Prostate gland (tissue), 2 donors: ENCODE data around the gene CCDC30. TPM values are rescaled to one million over a fixed set of nuclear protein-coding genes. Genes with fewer than 3 reads are reported as not detected.

Source experiments
- DNase-seq: peaks from one replicate; pipeline ENCODE4 v3.0.0-alpha.2; 2019; ENCODE audit warnings: low spot score
- H3K27ac ChIP-seq, 2 donors: fragments of 200-600 bp; sonication (generic); 2 replicates each; pipeline ENCODE4 v1.5.1; 2017 to 2019
- H3K27me3 ChIP-seq: fragments of 200-600 bp; sonication (generic); replicated peaks from 2 replicates; pipeline ENCODE4 v1.5.1; 2019; ENCODE audit not compliant: insufficient read depth
- H3K36me3 ChIP-seq, 2 donors: fragments of 200-600 bp; sonication (generic); 1 replicate in 1 of 2; 2 replicates in 1 of 2; pipeline versions ENCODE4 v1.5.1 to v1.8.1; 2017 to 2019
- H3K4me1 ChIP-seq: fragments of 200-600 bp; sonication (generic); replicated peaks from 2 replicates; pipeline ENCODE4 v1.5.1; 2019
- H3K4me3 ChIP-seq, 2 donors: fragments of 200-600 bp; sonication (generic); 2 replicates each; pipeline ENCODE4 v1.5.1; 2017 to 2019
- H3K9me3 ChIP-seq: fragments of 200-600 bp; sonication (generic); 2 replicates; pipeline ENCODE4 v1.5.1; 2017
- POLR2A ChIP-seq: fragments of 450-650 bp; IDR thresholded peaks from one replicate; pipeline ENCODE4 v1.6.1; 2016; ENCODE audit warnings: antibody characterized with exemption, mild to moderate bottlenecking
- POLR2AphosphoS5 ChIP-seq: sonication (generic); formaldehyde crosslinking; IDR thresholded peaks from one replicate; pipeline ENCODE4 v1.6.1; 2017; ENCODE audit warnings: antibody characterized with exemption
- WGBS: methylation state at CpG from one replicate; pipeline ENCODE4 v1.1.5; 2018; 5-methylcytosine and 5-hydroxymethylcytosine counted together
- intact Hi-C: fragments of 100-400 bp; cut with DNase I; formaldehyde crosslinking; loops from one replicate; pipeline ENCODE4 v1.14.2; 2022
- total RNA-seq, 2 donors: library from RNA; depleted of rRNA; stranded (reverse); fragments of >200 nt; gene quantifications; one replicate each; pipeline ENCODE4 v1.1.0, GENCODE V29; 2016
- TF ChIP-seq, protein P1 (sequence below), 4 experiments: fragments of 200-600 bp in 2 of 4; fragments of 450-650 bp in 2 of 4; sonication (generic) in 2 of 4; IDR thresholded peaks; 1 replicate in 3 of 4; 2 replicates in 1 of 4; pipeline ENCODE4 v1.5.1; 2016 to 2019; ENCODE audit warnings: antibody characterized with exemption in 4 of 4, mild to moderate bottlenecking in 2 of 4, moderate library complexity in 2 of 4

The CCDC30 gene
- total RNA-seq, 2 donors from 2014 or later: 1.8 to 6.2 TPM

DNA sequence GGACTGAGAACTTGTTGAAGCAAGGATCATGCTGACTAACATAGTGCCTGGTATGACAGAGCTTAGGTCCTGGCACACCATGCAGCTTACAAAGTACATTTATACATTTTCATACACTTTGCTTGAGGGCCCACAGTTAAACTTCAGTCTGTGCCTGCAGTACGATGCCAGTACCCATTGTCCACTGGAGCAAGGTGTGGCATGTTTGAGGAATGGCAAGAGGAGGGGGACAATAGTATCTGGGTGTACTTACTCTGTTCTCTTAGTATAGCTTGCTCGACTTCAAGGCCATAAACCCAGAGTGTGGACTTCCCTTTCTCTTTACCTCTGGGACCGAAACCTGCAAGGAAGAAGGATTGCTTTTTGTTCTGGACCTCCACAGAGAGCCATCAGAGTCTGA is 212.4 kb downstream of the CCDC30 start:
- DNase-seq: no peak
- Histone ChIP-seq H3K4me3 (no peak overlapping the region), H3K9me3 (no peaks in the 10 kb centered on the region), H3K36me3 (no peaks in the 10 kb centered on the region), H3K4me1 (no peaks in the 10 kb centered on the region), H3K27me3 (no peaks in the 10 kb centered on the region), H3K27ac (no peak overlapping the region)
- TF ChIP-seq POLR2AphosphoS5 (no peak), POLR2A (no peak)
- TF ChIP-seq, protein P1, sequence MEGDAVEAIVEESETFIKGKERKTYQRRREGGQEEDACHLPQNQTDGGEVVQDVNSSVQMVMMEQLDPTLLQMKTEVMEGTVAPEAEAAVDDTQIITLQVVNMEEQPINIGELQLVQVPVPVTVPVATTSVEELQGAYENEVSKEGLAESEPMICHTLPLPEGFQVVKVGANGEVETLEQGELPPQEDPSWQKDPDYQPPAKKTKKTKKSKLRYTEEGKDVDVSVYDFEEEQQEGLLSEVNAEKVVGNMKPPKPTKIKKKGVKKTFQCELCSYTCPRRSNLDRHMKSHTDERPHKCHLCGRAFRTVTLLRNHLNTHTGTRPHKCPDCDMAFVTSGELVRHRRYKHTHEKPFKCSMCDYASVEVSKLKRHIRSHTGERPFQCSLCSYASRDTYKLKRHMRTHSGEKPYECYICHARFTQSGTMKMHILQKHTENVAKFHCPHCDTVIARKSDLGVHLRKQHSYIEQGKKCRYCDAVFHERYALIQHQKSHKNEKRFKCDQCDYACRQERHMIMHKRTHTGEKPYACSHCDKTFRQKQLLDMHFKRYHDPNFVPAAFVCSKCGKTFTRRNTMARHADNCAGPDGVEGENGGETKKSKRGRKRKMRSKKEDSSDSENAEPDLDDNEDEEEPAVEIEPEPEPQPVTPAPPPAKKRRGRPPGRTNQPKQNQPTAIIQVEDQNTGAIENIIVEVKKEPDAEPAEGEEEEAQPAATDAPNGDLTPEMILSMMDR (IDR thresholded peaks at IDR 0.05): no peak
- intact Hi-C loops: no loop called here
- WGBS: 69% methylated on average over 3 of the region's 3 CpGs

DNA sequence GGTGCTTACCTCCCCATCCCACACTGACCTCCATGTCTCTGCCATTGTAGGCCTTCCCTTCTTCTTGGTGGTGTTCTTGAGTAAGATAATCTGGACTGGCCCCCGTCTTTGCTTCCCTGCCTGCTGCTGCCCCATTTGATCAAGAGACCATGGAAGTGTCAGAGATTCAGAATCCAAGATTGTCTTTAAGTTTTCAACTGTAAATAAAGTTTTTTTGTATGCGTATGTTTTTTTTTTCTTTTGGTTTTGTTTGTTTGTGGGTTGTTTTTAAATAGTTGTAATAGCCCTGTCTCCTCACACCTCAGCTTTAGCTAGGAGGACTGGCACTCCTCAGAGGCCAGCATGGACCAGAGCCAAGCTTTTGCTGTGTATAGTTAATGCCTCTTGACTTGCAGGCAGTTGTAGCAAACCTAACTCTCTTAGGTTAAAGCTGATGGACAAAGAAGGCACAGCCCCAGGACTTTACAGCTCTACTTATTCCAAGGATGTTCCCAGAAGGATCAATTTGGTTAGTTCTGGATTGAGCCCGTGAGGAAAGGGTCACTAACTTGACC is 213.5 kb downstream of the CCDC30 start:
- no peaks in the 10 kb centered on the region for H3K36me3 ChIP-seq
- no peaks in the 10 kb centered on the region for H3K9me3 ChIP-seq
- 91% methylated on average over 3 of the region's 3 CpGs for WGBS
- no peak overlapping the region for H3K4me3 ChIP-seq
- intact Hi-C loops: no loop called here
- H3K4me1 ChIP-seq: no peaks in the 10 kb centered on the region
- no peaks in the 10 kb centered on the region for H3K27me3 ChIP-seq
- no peak for DNase-seq
- H3K27ac ChIP-seq: no peak overlapping the region
- TF ChIP-seq POLR2AphosphoS5: no peak
- no peak for TF ChIP-seq POLR2A
- TF ChIP-seq, protein P1 (IDR thresholded peaks at IDR 0.05): no peak

DNA sequence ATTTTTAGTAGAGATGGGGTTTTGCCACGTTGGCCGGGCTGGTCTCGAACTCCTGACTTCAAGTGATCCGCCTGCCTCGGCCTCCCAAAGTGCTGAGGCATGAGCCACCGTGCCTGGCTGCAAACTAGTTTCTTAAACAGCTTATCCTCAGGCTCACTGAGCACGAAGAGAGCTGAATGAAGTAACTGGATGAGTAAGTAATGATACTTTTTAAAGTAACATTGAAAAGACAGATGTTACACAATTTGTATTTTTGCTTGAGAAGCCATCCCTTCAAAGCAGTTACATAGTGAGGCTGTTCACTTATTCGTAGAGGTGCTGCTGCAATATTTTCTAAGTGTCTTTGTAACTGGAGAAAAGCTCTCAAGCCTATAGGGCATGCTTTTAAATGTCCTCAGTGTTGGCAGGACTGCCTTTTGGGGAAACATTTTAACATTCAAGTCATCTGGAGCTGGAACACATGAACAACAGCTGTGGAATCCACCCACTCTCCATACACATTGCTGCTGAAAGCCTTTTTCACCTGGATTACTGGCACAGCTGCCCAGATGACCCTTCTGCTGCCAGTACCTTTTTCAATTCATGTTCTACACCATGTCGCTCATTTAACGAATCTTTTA is 216.4 kb downstream of the CCDC30 start:
- Histone ChIP-seq H3K27ac (no peak overlapping the region), H3K4me3 (no peak overlapping the region), H3K27me3 (no peaks in the 10 kb centered on the region), H3K4me1 (peaks cover 2% of the 10 kb centered on the region), H3K9me3 (no peaks in the 10 kb centered on the region), H3K36me3 (no peaks in the 10 kb centered on the region)
- no peak for TF ChIP-seq POLR2A
- TF ChIP-seq, protein P1 (IDR thresholded peaks at IDR 0.05): no peak
- no peak for TF ChIP-seq POLR2AphosphoS5
- DNase-seq: no peak
- 90% methylated on average over 10 of the region's 10 CpGs for WGBS
- intact Hi-C loops: no loop called here

DNA sequence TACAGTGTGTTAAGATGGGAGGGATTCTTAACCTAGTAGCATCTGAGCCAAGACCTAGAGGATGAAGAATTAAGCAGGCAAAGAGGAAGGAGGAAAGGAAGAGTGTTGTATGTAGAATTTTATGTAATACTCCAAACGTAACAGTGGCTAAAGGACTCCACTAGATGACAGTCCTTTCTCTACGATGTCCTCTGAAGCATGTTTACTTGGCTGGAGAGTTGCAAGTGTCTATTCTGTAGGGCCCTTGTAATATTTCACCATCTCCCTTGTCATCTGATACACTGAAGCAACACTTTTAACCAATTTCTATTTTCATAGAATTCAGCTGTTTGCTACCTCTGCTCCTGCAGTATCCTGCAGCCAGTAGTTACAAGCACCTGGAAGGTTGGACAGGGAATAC is 217.0 kb downstream of the CCDC30 start:
- 76% methylated on average over 2 of the region's 2 CpGs for WGBS
- no peaks in the 10 kb centered on the region for H3K36me3 ChIP-seq
- intact Hi-C loops: loop anchor here (10.0 kb wide), 1 partner anchor 165 kb away; the partner anchor contains the start of gene ZNF691

More for the DNA sequence above, 217.0 kb downstream of the CCDC30 start:
- Histone ChIP-seq H3K9me3 (no peaks in the 10 kb centered on the region), H3K27me3 (no peaks in the 10 kb centered on the region), H3K4me3 (no peak overlapping the region), H3K4me1 (peaks cover 2% of the 10 kb centered on the region), H3K27ac (no peak overlapping the region)
- TF ChIP-seq, protein P1 (IDR thresholded peaks at IDR 0.05): no peak
- no peak for TF ChIP-seq POLR2AphosphoS5
- TF ChIP-seq POLR2A: no peak
- no peak for DNase-seq
